GM23338 (cell line): ENCODE measurements around the gene MRGPRF.

ENCODE experiments used
- CTCF ChIP-seq, 2 experiments: fragments of 200-600 bp in 1 of 2; sonication (generic) in 1 of 2; conservative IDR thresholded peaks; 2 replicates each; pipeline versions ENCODE4 v1.5.1 to v1.6.1; 2016 to 2017; ENCODE audit warnings: antibody characterized with exemption in 2 of 2, low read depth in 2 of 2, mild to moderate bottlenecking in 2 of 2, moderate library complexity in 1 of 2
- EZH2 ChIP-seq: fragments of 200-600 bp; sonication (generic); IDR thresholded peaks from one replicate; pipeline ENCODE4 v1.8.0; 2017; ENCODE audit warnings: antibody characterized with exemption, mild to moderate bottlenecking, low read depth; ENCODE audit not compliant: unreplicated experiment
- EZH2phosphoT487 ChIP-seq: fragments of 200-600 bp; sonication (generic); IDR thresholded peaks from one replicate; pipeline ENCODE4 v1.8.1; 2018; ENCODE audit warnings: antibody characterized with exemption; ENCODE audit not compliant: unreplicated experiment
- JUNB ChIP-seq: IDR thresholded peaks from one replicate; pipeline ENCODE4 v1.6.1; 2016; ENCODE audit warnings: antibody characterized with exemption; ENCODE audit not compliant: unreplicated experiment
- POLR2AphosphoS5 ChIP-seq: IDR thresholded peaks from 2 replicates; pipeline ENCODE4 v1.6.1; 2016; ENCODE audit warnings: antibody characterized with exemption, low read depth
- REST ChIP-seq: IDR thresholded peaks from one replicate; pipeline ENCODE4 v1.6.1; 2018; ENCODE audit warnings: antibody characterized with exemption; ENCODE audit not compliant: unreplicated experiment

- no peak for TF ChIP-seq CTCF (conservative IDR thresholded peaks at IDR 0.05; ENCODE audit: low read depth in 2 of 2)
- no peak for TF ChIP-seq EZH2phosphoT487
- TF ChIP-seq EZH2, result no peak
- no peak for TF ChIP-seq POLR2AphosphoS5
- TF ChIP-seq REST, result no peak
- TF ChIP-seq JUNB, result no peak
Measured at GRCh38 chr11:69027704-69028372, 14.8 kb upstream of the MRGPRF start.
